PC-3 (cell line): ENCODE results near the gene RAC3. TPM values are rescaled to one million over a fixed set of nuclear protein-coding genes. Genes with fewer than 3 reads are reported as not detected.

Experiments
- ATAC-seq: fragments of 200-7000 bp; cut with Tn5 transposase; 2 replicates; pipeline ENCODE4 v1.9.1; 2020; ENCODE audit warnings: mild to moderate bottlenecking, moderate library complexity
- BruUV-seq: library from RNA; stranded (reverse); fragments of 400-500 nt; replicated peaks from 2 replicates; lab custom pipeline; 2021; lab: Mats Ljungman, UMichigan
- CTCF ChIA-PET: fragments of 300-600 bp; sonication (Branson Sonifier 250); formaldehyde crosslinking; loops from one replicate; lab custom pipeline; 2022; ENCODE audit warnings: antibody characterized with exemption; lab: Charles Lee
- POLR2A ChIA-PET: fragments of 300-600 bp; sonication (Branson Sonifier 250); formaldehyde crosslinking; loops from one replicate; lab custom pipeline; 2022; ENCODE audit warnings: antibody characterized with exemption; ENCODE audit not compliant: unreplicated experiment; lab: Charles Lee
- DNase-seq: peaks from one replicate; pipeline ENCODE4 v3.0.0-alpha.2; 2015
- H2AFZ ChIP-seq: fragments of 300-600 bp; sonication (generic); 2 replicates; pipeline ENCODE4 v1.6.0; 2016; ENCODE audit warnings: antibody characterized with exemption, low read length
- H3F3A ChIP-seq: fragments of 300-600 bp; sonication (generic); one replicate; pipeline ENCODE4 v1.6.0; 2017; ENCODE audit warnings: antibody characterized with exemption, low read length, control low read depth, mild to moderate bottlenecking; ENCODE audit not compliant: unreplicated experiment
- H3K27ac ChIP-seq: fragments of 300-600 bp; sonication (generic); 2 replicates; pipeline ENCODE4 v1.5.1; 2016; ENCODE audit warnings: mild to moderate bottlenecking, low read length
- H3K27me3 ChIP-seq: fragments of 300-600 bp; sonication (generic); 2 replicates; pipeline ENCODE4 v1.6.1; 2016; ENCODE audit warnings: low read length, mixed read lengths
- H3K36me3 ChIP-seq: fragments of 300-600 bp; sonication (generic); 2 replicates; pipeline ENCODE4 v1.6.1; 2016; ENCODE audit warnings: low read depth, mixed run types, low read length, mixed read lengths
- H3K4me1 ChIP-seq: fragments of 300-600 bp; sonication (generic); 2 replicates; pipeline ENCODE4 v1.5.1; 2016; ENCODE audit warnings: low read length; ENCODE audit not compliant: insufficient read depth
- H3K4me2 ChIP-seq: fragments of 300-600 bp; sonication (generic); 2 replicates; pipeline ENCODE4 v1.6.0; 2016; ENCODE audit warnings: low read length
- H3K4me3 ChIP-seq: fragments of 300-600 bp; sonication (generic); 2 replicates; pipeline ENCODE4 v1.5.1; 2016; ENCODE audit warnings: mild to moderate bottlenecking, low read length, mixed read lengths
- H3K79me2 ChIP-seq: fragments of 300-600 bp; sonication (generic); 2 replicates; pipeline ENCODE4 v1.6.1; 2017; ENCODE audit warnings: low read length, mixed read lengths
- H3K9ac ChIP-seq: fragments of 300-600 bp; sonication (generic); 2 replicates; pipeline ENCODE4 v1.6.0; 2016; ENCODE audit warnings: mild to moderate bottlenecking, low read length
- H3K9me2 ChIP-seq: fragments of 300-600 bp; sonication (generic); replicated peaks from 2 replicates; pipeline ENCODE4 v1.6.1; 2016; ENCODE audit warnings: mixed run types, low read length, mixed read lengths
- H3K9me3 ChIP-seq: fragments of 300-600 bp; sonication (generic); 2 replicates; pipeline ENCODE4 v1.6.1; 2016; ENCODE audit warnings: low read length, mixed read lengths
- H4K20me1 ChIP-seq: fragments of 300-600 bp; sonication (generic); 2 replicates; pipeline ENCODE4 v1.6.1; 2016; ENCODE audit warnings: low read length, mixed read lengths
- CTCF ChIP-seq: fragments of 300-600 bp; sonication (generic); conservative IDR thresholded peaks from 2 replicates; pipeline ENCODE4 v1.5.1; 2017; ENCODE audit warnings: antibody characterized with exemption, low read depth, mild to moderate bottlenecking, low read length
- EZH2 ChIP-seq: fragments of 300-600 bp; sonication (generic); IDR thresholded peaks from one replicate; pipeline ENCODE4 v1.6.1; 2017; ENCODE audit warnings: antibody characterized with exemption, mild to moderate bottlenecking, low read length; ENCODE audit not compliant: unreplicated experiment
- EZH2phosphoT487 ChIP-seq: fragments of 300-600 bp; sonication (generic); IDR thresholded peaks from 2 replicates; pipeline ENCODE4 v1.6.1; 2018; ENCODE audit warnings: mild to moderate bottlenecking, antibody characterized with exemption, low read length, borderline replicate concordance
- intact Hi-C: fragments of 100-400 bp; cut with micrococcal nuclease; formaldehyde crosslinking; loops from 2 replicates; pipeline ENCODE4 v1.9.0; 2023
- total RNA-seq: library from RNA; depleted of rRNA; stranded (reverse); fragments of >200 nt; gene quantifications from 2 replicates; pipeline ENCODE4 v1.2.3, GENCODE V29; 2014

RAC3 gene
- total RNA-seq, 1 experiment from 2014 or later = 52.2 TPM

DNA sequence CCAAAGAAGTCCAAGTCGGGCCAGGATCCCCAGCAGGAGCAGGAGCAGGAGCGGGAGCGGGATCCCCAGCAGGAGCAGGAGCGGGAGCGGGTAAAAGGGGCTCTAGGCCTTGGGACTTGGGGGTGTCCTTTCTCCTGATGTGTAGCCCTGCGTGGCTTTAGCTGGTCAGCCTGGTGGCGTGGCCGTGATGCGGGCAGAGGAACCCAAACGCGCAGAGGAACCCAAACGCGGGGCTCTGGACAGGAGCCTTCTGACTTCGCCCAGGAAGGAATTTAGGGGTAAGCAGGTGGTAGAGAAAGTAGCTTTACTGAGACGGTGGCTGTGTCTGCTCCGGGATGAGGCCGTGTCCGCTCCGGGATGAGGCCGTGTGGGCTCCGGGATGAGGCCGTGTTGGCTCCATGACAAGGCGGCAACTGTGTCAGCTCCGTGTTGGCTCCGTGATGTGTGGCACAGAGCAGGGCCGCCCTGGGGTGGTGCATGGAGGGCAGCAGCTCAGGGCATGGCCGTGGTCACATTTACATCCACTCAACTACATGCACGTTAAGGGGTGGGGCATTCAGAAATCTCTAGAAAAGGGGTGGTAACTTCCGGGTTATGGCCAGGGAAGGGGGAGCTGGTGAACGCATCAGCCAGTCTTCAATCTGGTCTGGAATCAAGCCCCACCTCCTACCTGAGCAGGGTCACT is 34.6 kb upstream of the RAC3 start:
- ChIA-PET POLR2A (no interaction called here), CTCF (no interaction called here)
- Histone ChIP-seq H3K4me3 (no peak overlapping the region), H3F3A (no peaks in the 10 kb centered on the region), H3K9me3 (no peaks in the 10 kb centered on the region), H3K9me2 (no peaks in the 10 kb centered on the region), H3K27me3 (no peaks in the 10 kb centered on the region), H3K4me2 (no peak overlapping the region), H4K20me1 (no peaks in the 10 kb centered on the region), H3K36me3 (no peaks in the 10 kb centered on the region), H3K79me2 (no peaks in the 10 kb centered on the region), H3K4me1 (peaks cover 6% of the 10 kb centered on the region), H3K27ac (no peak overlapping the region), H3K9ac (no peak overlapping the region), H2AFZ (no peak overlapping the region)
- no peak for DNase-seq
- BruUV-seq = no TSS peak
- no peak for ATAC-seq
- intact Hi-C loops = no loop called here
- TF ChIP-seq EZH2 (no peak), CTCF (no peak), EZH2phosphoT487 (no peak)

DNA sequence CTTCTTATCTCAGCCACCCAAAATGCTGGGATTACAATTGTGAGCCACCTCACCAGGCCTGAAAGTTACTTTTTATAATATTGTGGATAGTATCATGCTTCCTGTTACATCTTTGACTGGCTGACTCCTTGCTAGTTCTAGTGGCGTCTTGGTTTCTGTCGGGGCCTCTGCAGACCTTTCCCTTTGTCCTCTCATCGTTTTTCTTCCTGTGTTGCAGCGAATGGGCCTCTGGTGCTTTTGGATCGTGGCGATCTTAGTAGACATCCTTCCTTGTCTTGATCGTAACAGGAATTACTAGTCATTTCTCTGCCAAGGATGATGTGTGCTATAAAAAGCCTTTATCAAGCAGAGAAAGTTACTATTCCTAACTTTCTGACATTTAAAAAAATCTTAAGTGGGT is 33.3 kb upstream of the RAC3 start:
- no peak overlapping the region for H3K27ac ChIP-seq
- no peaks in the 10 kb centered on the region for H3K79me2 ChIP-seq
- no peaks in the 10 kb centered on the region for H4K20me1 ChIP-seq
- H3F3A ChIP-seq = no peaks in the 10 kb centered on the region
- peaks cover 7% of the 10 kb centered on the region for H3K4me1 ChIP-seq
- H3K27me3 ChIP-seq = no peaks in the 10 kb centered on the region
- H3K4me3 ChIP-seq = no peak overlapping the region
- no peak overlapping the region for H2AFZ ChIP-seq
- H3K9me3 ChIP-seq = no peaks in the 10 kb centered on the region
- no peak for TF ChIP-seq EZH2
- TF ChIP-seq CTCF = no peak
- TF ChIP-seq EZH2phosphoT487 = no peak
- ATAC-seq = no peak
- BruUV-seq = no TSS peak
- H3K9me2 ChIP-seq = no peaks in the 10 kb centered on the region
- intact Hi-C loops = no loop called here
- CTCF ChIA-PET = no interaction called here
- no peak overlapping the region for H3K4me2 ChIP-seq
- no peaks in the 10 kb centered on the region for H3K36me3 ChIP-seq
- H3K9ac ChIP-seq = no peak overlapping the region
- POLR2A ChIA-PET = no interaction called here
- DNase-seq = no peak

DNA sequence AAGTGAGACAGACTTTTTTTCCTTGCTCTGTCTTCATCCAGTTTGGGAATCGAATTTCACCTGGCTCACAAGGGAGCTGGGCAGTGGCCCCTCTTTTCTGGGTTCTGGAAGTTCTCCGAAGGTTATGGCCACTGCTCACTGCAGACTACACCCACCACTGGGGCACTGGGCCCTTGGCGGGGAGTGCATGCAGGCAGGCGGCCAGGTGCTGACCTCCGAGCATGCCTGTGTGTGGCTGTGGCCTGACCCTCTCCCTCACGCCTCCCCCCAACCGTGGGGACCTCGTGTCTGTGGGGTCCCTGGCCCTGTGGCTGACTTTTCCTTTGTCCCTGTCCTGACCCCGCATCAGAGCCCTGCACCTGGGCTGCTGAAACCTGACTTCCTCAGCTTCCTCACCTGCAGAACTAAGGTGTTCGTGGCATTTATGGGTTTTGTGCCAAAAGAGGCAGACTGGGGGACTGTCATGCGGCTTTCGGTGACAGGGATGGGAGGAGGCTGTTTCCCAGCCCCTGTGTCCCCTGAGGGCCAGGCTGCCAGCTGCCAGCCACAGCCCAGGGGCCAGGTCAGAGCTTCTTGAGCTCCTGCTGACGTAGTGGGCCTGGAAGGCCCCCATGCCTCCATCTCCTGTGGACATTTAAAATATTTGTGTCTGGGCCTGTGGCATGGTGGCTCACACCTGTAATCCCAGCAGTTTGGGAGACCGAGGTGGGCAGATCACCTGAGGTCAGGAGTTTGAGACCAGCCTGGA is 32.6 kb upstream of the RAC3 start:
- CTCF ChIA-PET = no interaction called here
- Histone ChIP-seq H3K79me2 (no peaks in the 10 kb centered on the region), H3K9me2 (no peaks in the 10 kb centered on the region), H3K9ac (no peak overlapping the region), H3K4me2 (no peak overlapping the region), H3K9me3 (no peaks in the 10 kb centered on the region), H3F3A (no peaks in the 10 kb centered on the region), H3K4me3 (no peak overlapping the region), H4K20me1 (no peaks in the 10 kb centered on the region), H3K36me3 (no peaks in the 10 kb centered on the region), H3K4me1 (peaks cover 12% of the 10 kb centered on the region), H2AFZ (no peak overlapping the region), H3K27me3 (no peaks in the 10 kb centered on the region), H3K27ac (no peak overlapping the region)
- DNase-seq = no peak
- no TSS peak for BruUV-seq
- POLR2A ChIA-PET = no interaction called here
- TF ChIP-seq EZH2 (no peak), EZH2phosphoT487 (no peak), CTCF (no peak)
- intact Hi-C loops = no loop called here
- ATAC-seq = no peak
